B cell (primary cell): ENCODE results near the gene TBX4. TPM values are rescaled to one million over a fixed set of nuclear protein-coding genes. Genes with fewer than 3 reads are reported as not detected.

ENCODE experiments used
- ATAC-seq: fragments of 200-7000 bp; cut with Tn5 transposase; one replicate; pipeline ENCODE4 v1.10.0; 2021; ENCODE audit warnings: low read depth, mild to moderate bottlenecking, moderate number of reproducible peaks, moderate library complexity
- CTCF ChIA-PET: fragments of 350-600 bp; sonication (Branson Sonifier 250); formaldehyde crosslinking; loops from one replicate; lab custom pipeline; 2021; ENCODE audit warnings: antibody characterized with exemption, inconsistent platforms; lab: Charles Lee
- POLR2A ChIA-PET: fragments of 350-600 bp; sonication (Branson Sonifier 250); formaldehyde crosslinking; loops from one replicate; lab custom pipeline; 2021; ENCODE audit warnings: antibody characterized with exemption; lab: Charles Lee
- DNase-seq: peaks from one replicate; pipeline ENCODE4 v3.0.0; 2013
- H2AFZ ChIP-seq: 2 replicates; pipeline ENCODE4 v1.6.1; 2012; ENCODE audit warnings: mild to moderate bottlenecking, low read depth, low read length; ENCODE audit not compliant: insufficient read depth, poor library complexity, severe bottlenecking
- H3K27ac ChIP-seq, 2 donors: 1 replicate in 1 of 2; 2 replicates in 1 of 2; pipeline ENCODE4 v1.5.1; 2012 to 2013; ENCODE audit warnings: low read length in 2 of 2, mild to moderate bottlenecking in 2 of 2, moderate library complexity in 1 of 2
- H3K27me3 ChIP-seq, 4 experiments: fragments of 200-600 bp in 1 of 4; sonication (generic) in 1 of 4; replicated peaks in 1 of 4; 1 replicate in 2 of 4; 2 replicates in 2 of 4; pipeline versions ENCODE4 v1.6.1 to v1.7.0; 2013 to 2016; ENCODE audit warnings: low read length in 3 of 4, mild to moderate bottlenecking in 2 of 4, mixed read lengths in 1 of 4, moderate library complexity in 1 of 4; ENCODE audit not compliant: insufficient read depth in 4 of 4, control insufficient read depth in 3 of 4; ENCODE audit errors: control extremely low read depth in 1 of 4
- H3K36me3 ChIP-seq, 2 experiments: replicated peaks in 1 of 2; 1 replicate in 1 of 2; 2 replicates in 1 of 2; pipeline versions ENCODE4 v1.6.1 to v1.7.1; 2013; ENCODE audit warnings: low read length in 1 of 2; ENCODE audit not compliant: insufficient read depth in 2 of 2, control insufficient read depth in 1 of 2; ENCODE audit errors: control extremely low read depth in 1 of 2, extremely low read depth in 1 of 2
- H3K4me1 ChIP-seq, 2 donors: fragments of 200-600 bp in 1 of 2; sonication (generic) in 1 of 2; 1 replicate in 1 of 2; 2 replicates in 1 of 2; pipeline versions ENCODE4 v1.5.1 to v1.6.1; 2013 to 2017; ENCODE audit warnings: low read length in 2 of 2; ENCODE audit not compliant: control insufficient read depth in 2 of 2, insufficient read depth in 2 of 2
- H3K4me2 ChIP-seq: replicated peaks from 2 replicates; pipeline ENCODE3; 2012; ENCODE audit warnings: mild to moderate bottlenecking, low read depth, low read length; ENCODE audit not compliant: poor library complexity, severe bottlenecking
- H3K4me3 ChIP-seq, 5 experiments: fragments of 200-600 bp in 1 of 5; sonication (generic) in 1 of 5; 1 replicate in 3 of 5; 2 replicates in 2 of 5; pipeline versions ENCODE4 v1.5.1 to v1.7.0; 2011 to 2016; ENCODE audit warnings: low read length in 4 of 5, mild to moderate bottlenecking in 4 of 5, low read depth in 2 of 5, control low read depth in 1 of 5, moderate library complexity in 1 of 5; ENCODE audit not compliant: insufficient read depth in 1 of 5; ENCODE audit errors: control extremely low read depth in 1 of 5, extremely low read depth in 1 of 5
- H3K79me2 ChIP-seq: fragments of 200-600 bp; sonication (generic); one replicate; pipeline ENCODE4 v1.6.0; 2016; ENCODE audit warnings: low read length; ENCODE audit not compliant: control insufficient read depth, insufficient read depth
- H3K9ac ChIP-seq: fragments of 200-600 bp; sonication (generic); 2 replicates; pipeline ENCODE4 v1.6.1; 2017; ENCODE audit warnings: mild to moderate bottlenecking, low read length, moderate library complexity
- H3K9me3 ChIP-seq, 3 donors: one replicate each; pipeline versions ENCODE4 v1.6.1 to v1.7.1; 2013; ENCODE audit warnings: low read length in 2 of 3; ENCODE audit not compliant: control insufficient read depth in 2 of 3, insufficient read depth in 1 of 3; ENCODE audit errors: control extremely low read depth in 1 of 3
- H4K20me1 ChIP-seq: 2 replicates; pipeline ENCODE4 v1.6.0; 2012; ENCODE audit warnings: mild to moderate bottlenecking, low read length; ENCODE audit not compliant: insufficient read depth, control insufficient read depth, poor library complexity, severe bottlenecking
- H3K27ac Mint-ChIP-seq: one replicate; pipeline ENCODE4 v1.8.0; 2021; ENCODE audit warnings: mixed read lengths
- H3K27me3 Mint-ChIP-seq: one replicate; pipeline ENCODE4 v1.8.0; 2021; ENCODE audit warnings: mixed read lengths
- H3K4me1 Mint-ChIP-seq: one replicate; pipeline ENCODE4 v1.8.0; 2021; ENCODE audit warnings: mixed read lengths
- H3K4me3 Mint-ChIP-seq: one replicate; pipeline ENCODE4 v1.8.0; 2021; ENCODE audit warnings: mixed read lengths
- H3K9me3 Mint-ChIP-seq: one replicate; pipeline ENCODE4 v1.8.0; 2022; ENCODE audit warnings: mixed read lengths; ENCODE audit not compliant: insufficient read depth
- CTCF ChIP-seq: fragments of 200-600 bp; IDR thresholded peaks from one replicate; pipeline ENCODE4 v1.8.0; 2022; ENCODE audit warnings: antibody characterized with exemption, mild to moderate bottlenecking
- EZH2 ChIP-seq: IDR thresholded peaks from 2 replicates; pipeline ENCODE4 v1.6.1; 2012; ENCODE audit warnings: borderline replicate concordance, low read depth, mild to moderate bottlenecking, moderate library complexity, low read length; ENCODE audit not compliant: insufficient read depth, poor library complexity, severe bottlenecking
- WGBS: methylation state at CpG from one replicate; pipeline ENCODE4 v1.1.5; 2013; ENCODE audit warnings: missing lambda C conversion rate; ENCODE audit not compliant: insufficient coverage; 5-methylcytosine and 5-hydroxymethylcytosine counted together
- intact Hi-C: fragments of 100-400 bp; cut with micrococcal nuclease; formaldehyde crosslinking; loops from one replicate; pipeline ENCODE4 v1.10.0; 2022
- polyA plus RNA-seq: library from polyadenylated mRNA; depleted of rRNA; stranded (reverse); fragments of >200 nt; gene quantifications from 2 replicates; pipeline ENCODE4 v1.2.3, GENCODE V29; 2012
- total RNA-seq, 2 donors: library from RNA; stranded (reverse); fragments of 120-200 nt in 1 of 2; gene quantifications; 1 replicate in 1 of 2; 2 replicates in 1 of 2; pipeline versions ENCODE4 v1.2.3 to v1.2.4, GENCODE V29; 2013 to 2022

The TBX4 gene
- total and polyA plus RNA-seq, 2 donors (not counting 1 experiment from before 2014, with no cell fraction given): not detected

- Histone ChIP-seq H3K27ac (no peak overlapping the region), H4K20me1 (no peaks in the 10 kb centered on the region), H3K27me3 (peaks cover 0 to 2% (median 0%) of the 10 kb centered on the region in 4 experiments), H3K9me3 (no peaks in the 10 kb centered on the region), H2AFZ (no peak overlapping the region), H3K4me1 (no peaks in the 10 kb centered on the region), H3K79me2 (no peaks in the 10 kb centered on the region), H3K36me3 (no peaks in the 10 kb centered on the region), H3K4me3 (no peak overlapping the region), H3K9ac (no peak overlapping the region), H3K4me2 (no peak overlapping the region)
- DNase-seq: no peak
- WGBS: 84% methylated on average over 3 of the region's 4 CpGs
- Mint-ChIP-seq H3K4me3 (no peak overlapping the region), H3K4me1 (no peaks in the 10 kb centered on the region), H3K9me3 (no peaks in the 10 kb centered on the region), H3K27me3 (peaks cover 31% of the 10 kb centered on the region), H3K27ac (no peak overlapping the region)
- no peak for TF ChIP-seq CTCF
- TF ChIP-seq EZH2: no peak
- intact Hi-C loops: no loop called here
- ChIA-PET CTCF (no interaction called here), POLR2A (no interaction called here)
- ATAC-seq: no peak
Measured at GRCh38 chr17:61511480-61512182, 59.4 kb downstream of the TBX4 start.

DNA sequence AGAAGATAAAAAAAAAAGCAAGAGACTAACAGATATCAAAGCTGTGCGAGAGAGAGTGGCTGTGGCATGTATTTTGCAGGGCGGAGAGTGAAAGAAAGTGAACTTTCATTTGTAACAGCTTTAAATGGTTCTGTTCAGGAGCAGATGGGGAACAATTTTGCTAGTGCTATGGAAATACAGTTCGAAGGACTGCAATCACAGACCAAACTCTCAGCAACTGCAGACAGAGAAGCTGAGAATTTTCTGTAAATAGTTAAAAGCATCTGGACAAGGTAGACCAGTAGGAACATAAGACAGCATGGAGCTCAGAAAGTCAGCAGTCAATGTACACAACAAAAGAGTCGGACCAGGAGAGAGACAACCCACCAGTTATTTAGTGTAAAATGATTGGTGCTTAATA, 62.3 kb downstream of the TBX4 start:
- DNase-seq (no peak), ATAC-seq (no peak)
- Histone ChIP-seq H3K36me3 (no peaks in the 10 kb centered on the region), H4K20me1 (no peaks in the 10 kb centered on the region), H3K27ac (no peak overlapping the region), H3K4me2 (no peak overlapping the region), H3K9me3 (no peaks in the 10 kb centered on the region), H3K79me2 (no peaks in the 10 kb centered on the region), H3K27me3 (peaks cover 0 to 2% (median 0%) of the 10 kb centered on the region in 4 experiments), H2AFZ (no peak overlapping the region), H3K4me1 (no peaks in the 10 kb centered on the region), H3K4me3 (no peak overlapping the region), H3K9ac (no peak overlapping the region)
- Mint-ChIP-seq H3K27me3 (peaks cover 18% of the 10 kb centered on the region), H3K9me3 (no peaks in the 10 kb centered on the region), H3K27ac (no peak overlapping the region), H3K4me3 (no peak overlapping the region), H3K4me1 (no peaks in the 10 kb centered on the region)
- intact Hi-C loops: no loop called here
- ChIA-PET POLR2A (no interaction called here), CTCF (no interaction called here)
- no peak for TF ChIP-seq EZH2
- no peak for TF ChIP-seq CTCF
- WGBS: 95% methylated on average over 3 of the region's 4 CpGs
